GM10248 (cell line): Measurements from ENCODE around the gene CARTPT.

Source experiments
- CTCF ChIA-PET: fragments of 300-600 bp; sonication (Branson Sonifier 250); formaldehyde crosslinking; extraction: SDS; loops from one replicate; lab custom pipeline; 2021; ENCODE audit warnings: antibody characterized with exemption; lab: Yijun Ruan, JAX
- POLR2A ChIA-PET: fragments of 350-650 bp; sonication (Branson Sonifier 250); formaldehyde crosslinking; extraction: SDS; loops from one replicate; lab custom pipeline; 2020; ENCODE audit warnings: antibody characterized with exemption; lab: Yijun Ruan, JAX
- DNase-seq: peaks from one replicate; pipeline ENCODE4 v3.0.0; 2012; ENCODE audit errors: extremely low spot score
- CTCF ChIP-seq: IDR thresholded peaks from 2 replicates; pipeline ENCODE4 v1.5.1; 2012; ENCODE audit warnings: mild to moderate bottlenecking, low read depth; ENCODE audit errors: extremely low read depth, missing control alignments, control extremely low read depth

Gene CARTPT

GRCh38 chr5:71693828-71694427 lies 25.1 kb upstream of the CARTPT start:
- TF ChIP-seq CTCF = no peak
- DNase-seq = no peak
- POLR2A ChIA-PET = no interaction called here
- CTCF ChIA-PET = interaction anchor here (1.0 to 2.6 kb wide), 3 partner anchors 9 to 14 kb away, joined by 3 to 9 read pairs (median 4); no protein-coding TSS in a partner anchor

- TF ChIP-seq CTCF = no peak
- CTCF ChIA-PET = interaction anchor here (0.8 to 1.6 kb wide), 3 partner anchors 10 to 15 kb away, joined by 3 to 4 read pairs (median 3); no protein-coding TSS in a partner anchor
Observed at GRCh38 chr5:71695071-71695470, 24.0 kb upstream of the CARTPT start.

GRCh38 chr5:71695595-71695994 lies 23.5 kb upstream of the CARTPT start:
- CTCF ChIA-PET = interaction anchor here (0.8 to 1.0 kb wide), 3 partner anchors 10 to 24 kb away, joined by 3 read pairs; partner anchors contain the start of gene CARTPT
- TF ChIP-seq CTCF = no peak
- POLR2A ChIA-PET = no interaction called here
- DNase-seq = no peak

More at GRCh38 chr5:71695071-71695470, 24.0 kb upstream of the CARTPT start:
- POLR2A ChIA-PET = no interaction called here
- DNase-seq = no peak

GRCh38 chr5:71697967-71698366 lies 21.1 kb upstream of the CARTPT start:
- ChIA-PET POLR2A (no interaction called here), CTCF (interaction anchor here (1.3 to 2.4 kb wide), 2 partner anchors 8 to 57 kb away, joined by 4 to 7 read pairs; no protein-coding TSS in a partner anchor)
- no peak for TF ChIP-seq CTCF
- DNase-seq = no peak

- no peak for TF ChIP-seq CTCF
- no peak for DNase-seq
- ChIA-PET CTCF (interaction anchor here (1.1 kb wide), 1 partner anchor 13 kb away, joined by 4 read pairs; no protein-coding TSS in a partner anchor), POLR2A (no interaction called here)
Observed at GRCh38 chr5:71699233-71699632, 19.8 kb upstream of the CARTPT start.

- POLR2A ChIA-PET = no interaction called here
Observed at GRCh38 chr5:71699751-71700150, 19.3 kb upstream of the CARTPT start.

More at GRCh38 chr5:71699751-71700150, 19.3 kb upstream of the CARTPT start:
- CTCF ChIA-PET = no interaction called here
- DNase-seq = no peak
- no peak for TF ChIP-seq CTCF
